Measurements from ENCODE around the gene MFGE8.

MFGE8 gene

GRCh38 chr15:88906130-88906529, 7.0 kb downstream of the MFGE8 start:
- H3K36me3 ChIP-seq (ENCODE audit: control insufficient read depth, insufficient read depth, low read length) = peaks cover 100% of the 10 kb centered on the region
- no peaks in the 10 kb centered on the region for H3K27me3 ChIP-seq (ENCODE audit: control insufficient read depth, insufficient read depth, low read length)
- no peak overlapping the region for H3K27ac ChIP-seq (ENCODE audit: low read depth, low read length)
- no peaks in the 10 kb centered on the region for H3K9me3 ChIP-seq (ENCODE audit: control insufficient read depth, insufficient read depth, low read length)
- no peak overlapping the region for H3K4me3 ChIP-seq (ENCODE audit: low read depth, low read length)
- H3K9ac ChIP-seq (ENCODE audit: low read depth, low read length) = no peak overlapping the region
- peaks cover 17% of the 10 kb centered on the region for H3K4me1 ChIP-seq (ENCODE audit: control insufficient read depth, insufficient read depth, low read length)

- Histone ChIP-seq H3K36me3 (ENCODE audit: control insufficient read depth, insufficient read depth, low read length) (peaks cover 100% of the 10 kb centered on the region), H3K4me1 (ENCODE audit: control insufficient read depth, insufficient read depth, low read length) (peaks cover 11% of the 10 kb centered on the region), H3K9me3 (ENCODE audit: control insufficient read depth, insufficient read depth, low read length) (no peaks in the 10 kb centered on the region), H3K27ac (ENCODE audit: low read depth, low read length) (no peak overlapping the region), H3K27me3 (ENCODE audit: control insufficient read depth, insufficient read depth, low read length) (no peaks in the 10 kb centered on the region), H3K9ac (ENCODE audit: low read depth, low read length) (no peak overlapping the region), H3K4me3 (ENCODE audit: low read depth, low read length) (no peak overlapping the region)
Measured at GRCh38 chr15:88905576-88905975, 7.6 kb downstream of the MFGE8 start.

- no peak overlapping the region for H3K27ac ChIP-seq (ENCODE audit: low read depth, low read length)
- no peaks in the 10 kb centered on the region for H3K9me3 ChIP-seq (ENCODE audit: control insufficient read depth, insufficient read depth, low read length)
- no peak overlapping the region for H3K9ac ChIP-seq (ENCODE audit: low read depth, low read length)
- peaks cover 100% of the 10 kb centered on the region for H3K36me3 ChIP-seq (ENCODE audit: control insufficient read depth, insufficient read depth, low read length)
- no peaks in the 10 kb centered on the region for H3K27me3 ChIP-seq (ENCODE audit: control insufficient read depth, insufficient read depth, low read length)
- peaks cover 10% of the 10 kb centered on the region for H3K4me1 ChIP-seq (ENCODE audit: control insufficient read depth, insufficient read depth, low read length)
- no peak overlapping the region for H3K4me3 ChIP-seq (ENCODE audit: low read depth, low read length)
Measured at GRCh38 chr15:88904624-88905327, 8.4 kb downstream of the MFGE8 start.

DNA sequence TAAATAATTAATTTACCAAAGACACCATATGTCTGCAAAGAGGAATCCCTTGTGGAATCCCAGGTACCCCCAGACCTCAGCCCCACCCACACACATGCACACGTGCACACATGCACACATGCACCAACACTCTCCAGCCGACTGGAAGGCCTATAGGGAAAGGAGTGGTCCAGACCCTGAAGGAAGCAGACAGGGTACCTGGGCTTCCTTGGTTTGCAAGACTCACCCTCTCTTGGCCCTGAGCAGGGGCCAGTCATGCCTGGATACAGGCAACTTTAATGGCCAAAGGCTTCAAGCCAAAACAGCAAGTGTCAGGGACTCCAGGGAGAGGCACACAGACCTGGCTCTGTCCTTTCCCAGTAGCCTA, 8.9 kb downstream of the MFGE8 start:
- H3K27me3 ChIP-seq (ENCODE audit: control insufficient read depth, insufficient read depth, low read length) = no peaks in the 10 kb centered on the region
- no peaks in the 10 kb centered on the region for H3K9me3 ChIP-seq (ENCODE audit: control insufficient read depth, insufficient read depth, low read length)
- H3K27ac ChIP-seq (ENCODE audit: low read depth, low read length) = no peak overlapping the region
- peaks cover 100% of the 10 kb centered on the region for H3K36me3 ChIP-seq (ENCODE audit: control insufficient read depth, insufficient read depth, low read length)
- H3K4me3 ChIP-seq (ENCODE audit: low read depth, low read length) = no peak overlapping the region
- H3K4me1 ChIP-seq (ENCODE audit: control insufficient read depth, insufficient read depth, low read length) = peaks cover 9% of the 10 kb centered on the region
- no peak overlapping the region for H3K9ac ChIP-seq (ENCODE audit: low read depth, low read length)

GRCh38 chr15:88902846-88903245, 10.3 kb downstream of the MFGE8 start:
- no peak overlapping the region for H3K4me3 ChIP-seq (ENCODE audit: low read depth, low read length)
- no peaks in the 10 kb centered on the region for H3K9me3 ChIP-seq (ENCODE audit: control insufficient read depth, insufficient read depth, low read length)
- H3K4me1 ChIP-seq (ENCODE audit: control insufficient read depth, insufficient read depth, low read length) = peaks cover 10% of the 10 kb centered on the region
- H3K27me3 ChIP-seq (ENCODE audit: control insufficient read depth, insufficient read depth, low read length) = no peaks in the 10 kb centered on the region
- H3K9ac ChIP-seq (ENCODE audit: low read depth, low read length) = no peak overlapping the region
- H3K27ac ChIP-seq (ENCODE audit: low read depth, low read length) = no peak overlapping the region
- peaks cover 91% of the 10 kb centered on the region for H3K36me3 ChIP-seq (ENCODE audit: control insufficient read depth, insufficient read depth, low read length)

DNA sequence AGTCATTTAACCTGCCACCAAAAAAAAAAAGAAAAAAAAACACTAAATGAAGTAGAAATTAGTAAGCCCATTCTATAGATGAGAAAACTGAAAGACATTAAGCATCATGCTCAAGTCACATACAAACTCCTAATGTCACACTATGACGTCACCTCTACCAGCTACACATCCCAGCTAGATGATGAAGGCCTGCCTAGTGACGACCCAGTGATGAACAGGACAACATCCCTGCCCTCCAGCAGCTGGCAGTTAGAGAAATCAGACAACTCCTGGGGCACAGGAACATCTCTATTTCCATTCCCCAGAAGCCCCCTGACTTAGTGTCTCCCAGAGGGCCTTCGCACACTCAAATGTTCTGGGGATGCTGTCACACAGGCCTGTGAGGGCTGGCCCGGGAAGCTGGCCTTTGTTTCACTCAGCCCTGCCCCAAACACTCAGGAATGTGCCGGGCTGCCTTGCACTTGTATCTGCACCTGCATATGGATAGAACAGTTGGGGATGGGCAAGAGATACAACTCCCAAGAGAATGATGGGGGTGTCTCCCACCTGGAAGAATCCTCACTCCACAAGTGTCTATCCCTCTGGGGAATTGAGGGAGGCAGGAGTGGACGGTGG, 10.9 kb downstream of the MFGE8 start:
- Histone ChIP-seq H3K36me3 (ENCODE audit: control insufficient read depth, insufficient read depth, low read length) (peaks cover 86% of the 10 kb centered on the region), H3K4me1 (ENCODE audit: control insufficient read depth, insufficient read depth, low read length) (peaks cover 14% of the 10 kb centered on the region), H3K27me3 (ENCODE audit: control insufficient read depth, insufficient read depth, low read length) (no peaks in the 10 kb centered on the region), H3K9me3 (ENCODE audit: control insufficient read depth, insufficient read depth, low read length) (no peaks in the 10 kb centered on the region), H3K27ac (ENCODE audit: low read depth, low read length) (no peak overlapping the region), H3K4me3 (ENCODE audit: low read depth, low read length) (no peak overlapping the region), H3K9ac (ENCODE audit: low read depth, low read length) (no peak overlapping the region)

- Histone ChIP-seq H3K4me3 (ENCODE audit: low read depth, low read length) (no peak overlapping the region), H3K27me3 (ENCODE audit: control insufficient read depth, insufficient read depth, low read length) (no peaks in the 10 kb centered on the region), H3K36me3 (ENCODE audit: control insufficient read depth, insufficient read depth, low read length) (peaks cover 79% of the 10 kb centered on the region), H3K9ac (ENCODE audit: low read depth, low read length) (no peak overlapping the region), H3K9me3 (ENCODE audit: control insufficient read depth, insufficient read depth, low read length) (no peaks in the 10 kb centered on the region), H3K27ac (ENCODE audit: low read depth, low read length) (no peak overlapping the region), H3K4me1 (ENCODE audit: control insufficient read depth, insufficient read depth, low read length) (peaks cover 21% of the 10 kb centered on the region)
Measured at GRCh38 chr15:88901508-88902220, 11.5 kb downstream of the MFGE8 start.

DNA sequence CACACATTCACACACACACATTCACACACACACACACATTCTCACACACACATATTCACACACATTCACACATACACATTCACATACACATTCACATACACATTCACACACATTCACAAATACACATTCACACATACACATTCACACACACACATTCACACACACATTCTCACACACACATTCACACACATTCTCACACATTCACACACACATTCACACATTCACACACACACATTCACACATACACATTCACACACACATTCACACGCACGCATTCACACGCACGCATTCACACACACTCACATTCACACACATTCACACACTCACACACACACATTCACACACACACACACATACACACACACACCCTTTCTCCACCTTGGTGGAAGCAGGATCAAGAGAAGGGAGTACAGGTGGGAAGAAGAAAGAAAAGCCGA, 12.2 kb downstream of the MFGE8 start:
- no peak overlapping the region for H3K4me3 ChIP-seq (ENCODE audit: low read depth, low read length)
- peaks cover 72% of the 10 kb centered on the region for H3K36me3 ChIP-seq (ENCODE audit: control insufficient read depth, insufficient read depth, low read length)
- H3K27me3 ChIP-seq (ENCODE audit: control insufficient read depth, insufficient read depth, low read length) = no peaks in the 10 kb centered on the region
- H3K4me1 ChIP-seq (ENCODE audit: control insufficient read depth, insufficient read depth, low read length) = peaks cover 26% of the 10 kb centered on the region
- no peak overlapping the region for H3K27ac ChIP-seq (ENCODE audit: low read depth, low read length)
- H3K9me3 ChIP-seq (ENCODE audit: control insufficient read depth, insufficient read depth, low read length) = no peaks in the 10 kb centered on the region
- no peak overlapping the region for H3K9ac ChIP-seq (ENCODE audit: low read depth, low read length)

GRCh38 chr15:88900309-88900981, 12.7 kb downstream of the MFGE8 start:
- Histone ChIP-seq H3K27me3 (ENCODE audit: control insufficient read depth, insufficient read depth, low read length) (peaks cover 4% of the 10 kb centered on the region), H3K27ac (ENCODE audit: low read depth, low read length) (no peak overlapping the region), H3K9me3 (ENCODE audit: control insufficient read depth, insufficient read depth, low read length) (no peaks in the 10 kb centered on the region), H3K9ac (ENCODE audit: low read depth, low read length) (no peak overlapping the region), H3K4me3 (ENCODE audit: low read depth, low read length) (no peak overlapping the region), H3K4me1 (ENCODE audit: control insufficient read depth, insufficient read depth, low read length) (peaks cover 28% of the 10 kb centered on the region), H3K36me3 (ENCODE audit: control insufficient read depth, insufficient read depth, low read length) (peaks cover 67% of the 10 kb centered on the region)

GRCh38 chr15:88899251-88899650, 13.9 kb downstream of the MFGE8 start:
- Histone ChIP-seq H3K27me3 (ENCODE audit: control insufficient read depth, insufficient read depth, low read length) (peaks cover 15% of the 10 kb centered on the region), H3K36me3 (ENCODE audit: control insufficient read depth, insufficient read depth, low read length) (peaks cover 55% of the 10 kb centered on the region), H3K4me1 (ENCODE audit: control insufficient read depth, insufficient read depth, low read length) (peaks cover 29% of the 10 kb centered on the region), H3K4me3 (ENCODE audit: low read depth, low read length) (no peak overlapping the region), H3K9me3 (ENCODE audit: control insufficient read depth, insufficient read depth, low read length) (no peaks in the 10 kb centered on the region), H3K9ac (ENCODE audit: low read depth, low read length) (no peak overlapping the region), H3K27ac (ENCODE audit: low read depth, low read length) (no peak overlapping the region)

DNA sequence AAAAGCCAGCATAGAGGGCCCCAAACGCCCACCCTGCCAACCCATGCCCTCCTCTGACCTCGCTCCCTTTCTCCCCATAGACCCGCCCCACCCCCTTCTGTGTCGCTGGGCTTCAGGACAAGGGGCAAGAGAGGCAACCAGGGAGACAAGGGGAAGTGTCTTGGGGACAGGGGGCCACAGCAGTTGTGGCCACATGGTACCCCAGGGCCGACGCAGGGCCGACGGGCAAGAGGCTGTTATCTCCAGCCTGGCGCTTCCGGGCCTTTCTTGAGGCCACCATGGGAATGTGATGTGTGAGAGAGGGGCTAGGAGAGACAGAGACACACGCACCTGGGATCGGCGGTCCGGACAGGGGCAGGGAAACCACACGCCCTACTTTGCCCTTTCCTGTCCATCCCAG, 14.4 kb downstream of the MFGE8 start:
- H3K27ac ChIP-seq (ENCODE audit: low read depth, low read length) = no peak overlapping the region
- no peak overlapping the region for H3K4me3 ChIP-seq (ENCODE audit: low read depth, low read length)
- no peak overlapping the region for H3K9ac ChIP-seq (ENCODE audit: low read depth, low read length)
- peaks cover 15% of the 10 kb centered on the region for H3K27me3 ChIP-seq (ENCODE audit: control insufficient read depth, insufficient read depth, low read length)
- peaks cover 50% of the 10 kb centered on the region for H3K36me3 ChIP-seq (ENCODE audit: control insufficient read depth, insufficient read depth, low read length)
- H3K4me1 ChIP-seq (ENCODE audit: control insufficient read depth, insufficient read depth, low read length) = peaks cover 29% of the 10 kb centered on the region
- H3K9me3 ChIP-seq (ENCODE audit: control insufficient read depth, insufficient read depth, low read length) = no peaks in the 10 kb centered on the region
